Measurements from ENCODE around the gene DPP10. TPM values are rescaled to one million over a fixed set of nuclear protein-coding genes. Genes with fewer than 3 reads are reported as not detected.

Gene DPP10
- total RNA-seq, 2 experiments from 2014 or later, result not detected

GRCh38 chr2:115484486-115484885, 1042.0 kb downstream of the DPP10 start:
- no peak for TF ChIP-seq CTCF (IDR thresholded peaks at IDR 0.05)
- POLR2A ChIA-PET, result interaction anchor here (0.8 kb wide), 1 partner anchor 543 kb away, joined by 3 read pairs; no protein-coding TSS in a partner anchor
- no peaks in the 10 kb centered on the region for H3K27me3 Mint-ChIP-seq
- intact Hi-C loops (cut with micrococcal nuclease), result no loop called here
- H3K4me3 Mint-ChIP-seq, result no peak overlapping the region
- H3K36me3 Mint-ChIP-seq (ENCODE audit: low read depth), result no peaks in the 10 kb centered on the region
- H3K4me1 Mint-ChIP-seq (ENCODE audit: low read depth), result no peaks in the 10 kb centered on the region
- no peak overlapping the region for H3K27ac Mint-ChIP-seq
- CTCF ChIA-PET, result no interaction called here
- DNase-seq (no peak), ATAC-seq (no peak)
- peaks cover 6% of the 10 kb centered on the region for H3K9me3 Mint-ChIP-seq

GRCh38 chr2:115484983-115485382, 1042.5 kb downstream of the DPP10 start:
- no peak overlapping the region for H3K27ac Mint-ChIP-seq
- H3K27me3 Mint-ChIP-seq, result no peaks in the 10 kb centered on the region
- no peak for TF ChIP-seq CTCF (IDR thresholded peaks at IDR 0.05)
- no peaks in the 10 kb centered on the region for H3K4me1 Mint-ChIP-seq (ENCODE audit: low read depth)
- H3K36me3 Mint-ChIP-seq (ENCODE audit: low read depth), result no peaks in the 10 kb centered on the region
- ChIA-PET CTCF (no interaction called here), POLR2A (no interaction called here)
- ATAC-seq, result no peak
- intact Hi-C loops (cut with micrococcal nuclease), result no loop called here
- no peak overlapping the region for H3K4me3 Mint-ChIP-seq
- DNase-seq, result no peak
- H3K9me3 Mint-ChIP-seq, result peaks cover 3% of the 10 kb centered on the region

GRCh38 chr2:115491186-115491793, 1048.8 kb downstream of the DPP10 start:
- H3K27ac Mint-ChIP-seq, result no peak overlapping the region
- TF ChIP-seq CTCF (IDR thresholded peaks at IDR 0.05), result no peak
- POLR2A ChIA-PET, result no interaction called here
- intact Hi-C loops (cut with micrococcal nuclease), result no loop called here
- peaks cover 5% of the 10 kb centered on the region for H3K9me3 Mint-ChIP-seq
- no peaks in the 10 kb centered on the region for H3K4me1 Mint-ChIP-seq (ENCODE audit: low read depth)
- DNase-seq (no peak), ATAC-seq (no peak)
- no peak overlapping the region for H3K4me3 Mint-ChIP-seq
- H3K36me3 Mint-ChIP-seq (ENCODE audit: low read depth), result no peaks in the 10 kb centered on the region
- CTCF ChIA-PET, result no interaction called here
- H3K27me3 Mint-ChIP-seq, result no peaks in the 10 kb centered on the region

GRCh38 chr2:115505331-115505730, 1062.9 kb downstream of the DPP10 start:
- ChIA-PET CTCF (no interaction called here), POLR2A (no interaction called here)

GRCh38 chr2:115520727-115521126, 1078.3 kb downstream of the DPP10 start:
- intact Hi-C loops (cut with micrococcal nuclease), result no loop called here
- H3K4me3 Mint-ChIP-seq, result no peak overlapping the region
- no peak for ATAC-seq
- no peak overlapping the region for H3K27ac Mint-ChIP-seq
- no peak for TF ChIP-seq CTCF (IDR thresholded peaks at IDR 0.05)
- H3K4me1 Mint-ChIP-seq (ENCODE audit: low read depth), result no peaks in the 10 kb centered on the region
- DNase-seq, result no peak
- POLR2A ChIA-PET, result no interaction called here
- no peaks in the 10 kb centered on the region for H3K36me3 Mint-ChIP-seq (ENCODE audit: low read depth)
- peaks cover 8% of the 10 kb centered on the region for H3K9me3 Mint-ChIP-seq
- no peaks in the 10 kb centered on the region for H3K27me3 Mint-ChIP-seq
- CTCF ChIA-PET, result no interaction called here

More at GRCh38 chr2:115505331-115505730, 1062.9 kb downstream of the DPP10 start:
- Mint-ChIP-seq H3K36me3 (ENCODE audit: low read depth) (no peaks in the 10 kb centered on the region), H3K9me3 (peaks cover 17% of the 10 kb centered on the region), H3K4me1 (ENCODE audit: low read depth) (no peaks in the 10 kb centered on the region), H3K27ac (no peak overlapping the region), H3K27me3 (no peaks in the 10 kb centered on the region), H3K4me3 (no peak overlapping the region)
- DNase-seq (no peak), ATAC-seq (no peak)
- no peak for TF ChIP-seq CTCF (IDR thresholded peaks at IDR 0.05)
- intact Hi-C loops (cut with micrococcal nuclease), result no loop called here

All from activated CD8-positive, alpha-beta T cell treated with anti-CD3 and anti-CD28 coated beads for 36 hours (primary cell).